NCI-H1930 (cell line): ENCODE data around the gene PPP1R12C.
A peak's percentile ranks its signal among the peaks of the same experiment; 100 is the strongest.
"Not testable (repeated sequence)": the region's sequence is repeated elsewhere in the genome, so short reads cannot be mapped to it uniquely, and the experiment has no call there.

Source experiments
- DNase-seq, 2 experiments: peaks; one replicate each; lab custom pipeline; 2025; lab: John Stamatoyannopoulos, UW

The PPP1R12C gene

DNA sequence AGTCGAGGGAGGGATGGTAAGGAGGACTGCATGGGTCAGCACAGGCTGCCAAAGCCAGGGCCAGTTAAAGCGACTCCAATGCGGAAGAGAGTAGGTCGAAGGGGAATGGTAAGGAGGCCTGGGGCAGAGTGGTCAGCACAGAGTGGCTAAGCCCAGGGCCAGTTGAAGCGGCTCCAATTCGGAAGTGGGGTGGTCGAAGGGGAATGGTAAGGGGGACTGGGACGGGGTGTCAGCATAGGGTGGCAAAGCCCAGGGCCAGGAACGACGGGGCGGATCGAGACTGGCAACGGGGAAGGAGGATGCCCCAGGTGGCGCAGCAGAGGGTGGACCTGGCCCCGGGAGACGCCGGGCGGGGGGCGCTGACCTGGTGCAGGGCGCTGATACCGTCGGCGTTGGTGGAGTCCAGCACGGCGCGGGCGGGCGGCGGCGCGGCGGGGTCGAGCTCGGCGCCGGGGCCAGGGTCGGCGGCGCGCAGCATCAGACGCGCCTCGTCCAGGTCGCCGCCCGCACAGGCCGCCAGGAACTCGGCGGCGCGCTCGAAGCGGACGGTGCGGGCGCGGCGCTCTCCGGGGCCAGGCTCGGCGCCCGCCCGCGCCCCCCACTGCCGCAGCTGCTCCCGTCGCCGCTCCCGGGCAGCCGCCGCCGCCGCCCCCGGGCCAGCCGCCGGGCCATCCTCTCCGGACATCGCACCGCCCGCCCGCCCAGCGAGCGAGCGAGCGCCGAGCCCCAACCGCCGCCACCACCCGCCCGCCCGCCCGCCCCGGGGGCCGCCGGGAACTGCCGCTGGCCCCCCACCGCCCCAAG is at the start of gene PPP1R12C:
Gene PPP1R12C (minus strand): TSS at position 779 of the 804 bp plus-strand sequence. CDS start 94 bp downstream, at position 685.
- DNase-seq = no peak

DNA sequence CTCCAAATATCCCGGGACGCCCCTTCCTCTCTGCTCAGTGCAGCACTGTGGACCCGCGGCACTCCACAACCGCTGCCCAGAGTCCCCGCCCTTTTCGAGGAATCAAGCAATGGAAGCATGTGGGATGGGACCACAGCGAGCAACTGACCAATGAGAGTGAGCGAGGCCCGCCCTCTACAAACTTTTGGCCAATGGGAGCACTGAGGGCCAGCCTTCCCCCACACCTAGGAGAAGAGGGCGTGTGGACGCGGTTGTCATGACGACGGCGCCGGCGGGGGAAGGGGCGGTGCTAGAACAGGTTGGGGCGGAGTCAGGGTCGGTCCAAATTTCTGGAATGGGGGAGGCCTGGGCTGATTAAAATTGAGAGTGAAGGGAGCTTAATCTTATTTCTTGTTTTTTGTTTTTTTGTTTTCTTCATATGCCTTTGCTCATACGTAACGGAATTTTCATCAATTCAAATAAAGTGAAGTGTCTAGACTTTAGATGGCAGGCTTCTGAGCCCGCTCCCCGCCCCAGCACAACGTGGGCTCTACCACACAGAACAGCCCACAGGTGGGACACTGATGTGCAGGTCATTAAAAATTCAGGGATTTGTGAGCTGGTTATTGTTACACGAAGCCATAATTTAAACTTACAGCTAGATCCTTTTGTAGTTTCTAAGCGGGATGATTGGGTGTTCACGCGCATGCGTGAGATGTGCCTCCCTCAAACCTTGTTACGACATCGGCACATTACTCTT is 49.3 kb upstream of the PPP1R12C start, which contains the start of gene DNAAF3:
Gene DNAAF3 (minus strand): TSS at position 84 of the 739 bp plus-strand sequence. CDS start 200 bp downstream, outside the sequence.
- DNase-seq = peak; percentile 99

DNA sequence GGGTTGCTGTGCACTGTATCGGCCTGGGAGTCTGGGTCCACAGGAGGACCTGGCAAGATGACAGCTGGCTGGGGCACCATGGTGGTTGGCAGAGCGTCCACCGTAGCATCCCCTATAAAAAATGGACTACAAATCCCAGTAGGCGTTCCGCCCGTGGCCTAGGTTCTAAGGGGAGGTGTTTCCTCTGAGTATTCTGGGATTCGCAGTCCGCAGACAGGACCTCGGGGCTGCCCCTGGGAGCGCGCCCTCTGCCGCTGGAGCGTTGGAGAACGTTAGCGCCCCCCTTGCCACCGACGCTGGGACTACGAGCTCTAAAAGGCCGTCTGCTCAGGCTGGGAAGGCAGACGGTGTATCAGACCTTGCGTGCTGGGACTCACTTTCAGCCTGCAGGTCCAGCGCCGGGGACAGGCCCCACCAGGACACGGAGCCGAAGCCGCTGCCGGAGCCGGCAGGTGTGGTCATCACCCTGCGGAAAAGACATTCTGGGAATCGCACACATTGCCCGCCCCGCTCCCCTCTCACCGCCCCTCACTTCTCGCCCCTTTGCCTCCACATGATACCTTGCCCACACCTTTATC is 48.6 kb upstream of the PPP1R12C start:
- peak; percentile 91 to 95 for DNase-seq

DNA sequence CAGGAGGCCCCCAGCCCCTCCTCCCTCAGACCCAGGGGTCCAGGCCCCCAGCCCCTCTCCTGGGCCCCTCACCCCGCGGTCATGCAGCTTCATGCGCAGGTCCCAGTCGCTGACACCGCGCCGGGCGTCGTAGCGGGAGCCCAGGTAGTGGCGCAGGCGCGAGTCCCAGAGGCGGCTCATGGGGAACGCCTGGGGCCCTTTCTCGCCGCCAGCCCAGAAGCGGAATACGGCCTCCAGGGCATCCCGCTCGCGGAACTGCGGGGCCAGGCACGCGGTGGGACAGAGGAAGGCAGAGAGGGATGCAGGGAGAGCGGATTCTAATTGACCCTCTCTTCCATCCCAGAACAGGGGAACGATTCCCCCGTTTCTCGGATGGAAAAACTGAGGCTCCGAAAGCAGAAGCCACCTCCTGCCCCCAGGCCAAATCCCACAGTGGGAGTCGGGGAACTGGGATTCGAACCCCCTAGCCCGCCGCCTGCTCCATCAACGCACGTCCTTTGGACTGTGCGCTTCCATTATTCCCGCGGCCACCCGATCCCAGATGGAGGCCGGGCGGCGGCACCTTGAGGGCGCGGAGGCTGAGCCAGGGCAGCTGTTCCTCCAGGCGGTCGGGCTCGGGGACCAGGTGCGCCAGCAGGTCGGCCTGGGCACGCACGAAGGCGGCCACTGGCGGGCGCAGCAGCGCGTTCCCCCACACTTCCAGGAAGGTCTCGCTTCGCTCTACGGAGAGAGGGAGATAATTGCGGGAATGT is 44.3 kb upstream of the PPP1R12C start:
- no peak for DNase-seq

DNA sequence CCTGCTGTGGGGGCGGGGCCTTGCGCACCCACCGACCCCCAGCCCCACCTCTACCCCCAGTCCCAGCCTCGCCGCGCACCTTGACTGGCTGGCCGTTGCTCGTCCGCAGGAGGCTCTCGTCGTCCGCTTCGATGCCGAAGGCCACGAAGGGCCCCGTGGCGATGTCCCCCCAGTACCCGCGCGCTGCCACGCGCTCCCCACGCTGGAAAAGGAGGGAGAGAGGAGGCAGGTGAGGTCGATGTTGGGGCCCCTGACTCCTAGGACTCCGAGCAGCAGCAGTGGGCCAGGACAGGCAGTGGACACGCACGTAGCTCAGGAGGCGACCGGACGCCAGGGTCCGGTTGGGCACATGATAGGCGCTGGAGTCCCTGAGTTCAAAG is 43.5 kb upstream of the PPP1R12C start:
- no peak for DNase-seq

GRCh38 chr19:55160128-55160985 is 42.9 kb upstream of the PPP1R12C start:
- peak; percentile 89 to 93 for DNase-seq

DNA sequence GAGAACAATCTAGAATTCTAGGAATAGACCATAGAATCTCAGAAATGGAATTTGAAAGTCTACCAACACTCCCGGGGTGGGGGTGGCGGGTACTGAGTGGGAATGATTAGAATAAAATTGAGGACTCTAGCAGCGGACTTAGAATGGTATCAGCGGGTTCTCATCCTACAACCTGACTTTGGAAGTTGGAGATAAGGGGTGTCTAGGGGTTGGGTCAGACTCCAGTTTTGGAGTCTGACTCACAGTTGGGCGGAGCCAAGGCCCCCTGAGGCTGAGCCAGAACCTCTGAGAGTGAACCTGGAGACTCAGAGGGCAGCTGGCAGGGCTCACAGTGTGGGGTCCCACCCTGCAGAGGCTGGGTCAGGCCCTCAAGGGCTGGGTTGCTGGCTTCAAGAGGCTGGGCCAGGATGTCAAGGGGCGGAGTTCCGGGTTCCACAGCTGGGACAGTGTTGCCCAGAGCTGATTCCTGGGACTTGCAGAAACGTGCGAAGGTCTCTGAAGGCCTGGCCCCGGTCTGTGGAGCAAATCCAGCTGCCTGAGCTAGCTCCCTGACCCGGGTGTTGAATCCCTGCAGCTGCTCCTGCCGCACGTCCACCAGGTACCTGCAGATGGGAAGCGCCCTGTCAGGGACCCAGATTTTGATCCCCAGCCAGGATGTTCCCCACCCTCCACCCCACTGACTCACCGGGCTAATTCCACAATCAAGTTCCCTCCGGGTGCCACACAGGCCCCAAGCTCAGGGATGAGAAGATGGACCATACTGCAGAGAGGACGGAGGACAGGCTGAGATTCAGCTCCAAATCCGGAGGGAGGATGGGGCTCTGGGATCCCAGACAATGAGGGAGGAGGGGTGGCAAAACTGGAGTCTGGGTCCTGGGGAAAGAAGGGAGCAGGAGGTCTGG is 41.7 kb upstream of the PPP1R12C start:
- DNase-seq = no peak

GRCh38 chr19:55158423-55158822 is 41.0 kb upstream of the PPP1R12C start:
- DNase-seq = no peak

DNA sequence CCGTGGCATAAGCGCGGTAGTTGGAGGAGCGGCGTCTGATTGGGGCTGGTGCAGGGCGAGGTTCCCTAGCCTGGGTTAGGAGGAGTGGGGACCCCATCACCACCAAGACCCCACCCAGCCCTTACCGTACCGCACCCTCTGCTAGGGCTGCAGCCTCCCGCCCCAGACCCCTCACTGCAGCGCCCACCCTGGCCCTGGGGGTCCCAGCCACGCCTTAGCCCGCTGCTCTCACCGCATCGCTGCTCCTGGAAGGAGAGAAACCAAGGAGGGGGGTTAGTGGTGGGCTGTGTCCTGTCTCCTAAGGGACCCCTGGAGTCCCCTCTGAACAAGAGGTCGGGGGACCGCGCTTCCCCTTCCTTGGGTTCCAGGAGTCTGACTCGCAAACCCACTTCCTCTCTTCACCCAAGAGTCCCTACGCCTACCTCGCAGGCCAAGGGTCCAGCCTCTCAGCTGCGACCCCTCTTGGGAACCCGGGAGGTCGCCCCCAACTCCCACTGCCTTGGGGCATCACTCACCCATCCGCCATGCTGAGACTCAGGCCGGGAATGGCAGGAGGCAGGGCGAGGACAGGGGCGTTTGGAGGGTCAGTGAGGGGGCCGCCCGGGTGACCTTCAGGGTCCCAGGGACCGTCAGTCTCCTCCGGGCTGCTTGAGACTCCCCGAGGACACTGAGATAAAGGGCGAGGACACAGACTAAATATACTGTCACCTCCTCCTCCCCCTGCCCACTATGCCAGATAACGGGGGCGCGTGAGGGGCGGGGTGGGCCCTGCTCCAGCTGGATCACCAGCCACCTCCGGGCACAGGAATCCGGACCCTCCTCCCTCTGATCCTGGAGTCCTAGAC is 39.8 kb upstream of the PPP1R12C start, which contains the start of gene TNNI3:
Gene TNNI3 (minus strand): TSS at position 669 of the 845 bp plus-strand sequence. CDS start 143 bp downstream, at position 526.
- no peak for DNase-seq

DNA sequence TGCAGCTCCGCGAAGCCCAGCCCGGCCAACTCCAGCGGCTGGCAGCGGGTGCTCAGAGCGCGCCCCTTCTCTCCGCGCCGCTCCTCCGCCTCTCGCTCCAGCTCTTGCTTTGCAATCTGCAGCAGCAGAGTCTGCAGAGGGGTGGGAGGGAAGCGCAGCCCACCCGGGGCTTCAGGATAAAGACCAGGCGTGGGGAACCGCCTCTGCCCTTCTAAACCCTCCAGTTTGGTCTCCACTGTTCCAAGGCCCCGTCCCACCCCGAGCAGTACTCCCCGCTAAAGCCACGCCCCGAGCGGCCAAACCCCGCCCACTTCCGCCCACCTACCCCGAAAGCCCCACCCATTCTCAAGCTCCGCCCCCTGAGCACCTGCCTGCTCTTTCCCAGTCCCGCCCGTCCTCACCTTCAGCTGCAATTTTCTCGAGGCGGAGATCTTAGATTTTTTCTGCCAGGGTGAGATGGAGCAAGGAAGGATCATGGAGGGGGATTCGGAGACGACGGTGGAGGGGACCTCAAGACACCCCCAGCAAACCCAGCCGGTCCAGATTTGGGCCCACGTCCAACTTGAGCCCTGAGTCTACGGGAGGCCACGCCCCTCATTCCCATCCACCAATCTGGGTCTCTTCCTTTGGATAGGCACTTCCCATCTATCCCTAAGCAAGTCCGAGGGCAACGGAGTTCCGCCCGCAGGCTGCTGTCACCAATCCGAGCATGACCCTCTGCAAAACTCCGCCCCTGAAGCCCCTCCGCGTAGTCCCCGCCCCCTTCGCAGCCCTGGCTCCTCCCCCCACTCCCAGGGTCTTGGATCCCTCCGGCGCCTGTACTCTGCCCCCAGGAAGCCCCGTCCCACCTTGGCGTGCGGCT is 39.0 kb upstream of the PPP1R12C start:
- peak; percentile 67 to 71 for DNase-seq

GRCh38 chr19:55155784-55156183 is 38.3 kb upstream of the PPP1R12C start:
- not testable (repeated sequence) for DNase-seq

- DNase-seq = no peak
Measured at GRCh38 chr19:55153652-55154264, 36.3 kb upstream of the PPP1R12C start.

GRCh38 chr19:55152017-55152416 is 34.6 kb upstream of the PPP1R12C start:
- DNase-seq = no peak

DNA sequence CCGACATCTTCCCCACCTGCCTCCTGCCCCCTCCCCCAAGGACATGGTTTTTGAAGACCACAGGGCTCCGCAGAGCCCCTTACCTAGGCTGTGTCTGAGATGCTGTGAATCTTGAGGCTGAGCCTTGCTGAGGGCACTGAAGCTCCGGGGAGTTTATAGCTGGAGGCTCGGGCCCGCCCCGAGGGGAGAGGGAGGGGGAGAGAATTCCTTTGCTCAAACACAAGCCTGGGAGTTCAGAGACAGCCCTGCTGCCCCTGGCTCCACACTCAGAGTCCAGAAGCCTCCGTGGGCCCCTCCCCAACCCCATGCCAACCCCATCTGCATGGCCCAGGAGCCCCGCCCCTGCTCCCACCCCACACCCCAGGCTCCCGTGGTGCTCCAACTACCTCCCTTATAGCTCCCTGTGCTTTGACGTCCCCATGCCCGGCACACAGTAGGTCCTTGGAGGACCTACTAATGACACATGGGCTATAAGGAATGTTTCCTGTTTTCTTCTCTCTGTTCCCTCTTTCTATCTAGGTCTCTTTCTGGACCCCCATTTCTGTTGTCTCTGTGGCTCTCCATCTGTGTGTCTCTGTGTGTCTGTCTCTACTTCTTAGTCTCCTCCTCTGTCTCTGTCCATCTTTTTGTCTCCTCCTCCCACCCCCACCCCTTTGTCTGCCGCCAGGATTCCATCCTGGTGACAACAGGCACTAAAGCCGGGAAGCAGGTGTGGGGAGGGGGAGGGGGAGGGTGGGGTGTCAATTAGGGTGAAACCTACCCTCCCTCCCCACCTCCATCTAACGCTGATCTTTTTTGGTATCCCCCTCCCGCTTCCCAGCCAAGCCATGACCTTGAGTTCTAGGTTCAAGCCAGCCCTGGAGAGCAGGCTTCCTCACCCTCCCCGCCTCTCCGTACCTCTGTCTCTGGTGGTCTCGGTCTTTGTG is 31.9 kb upstream of the PPP1R12C start, which contains the start of gene TNNT1:
Gene TNNT1 (minus strand): TSS at position 129 of the 926 bp plus-strand sequence. CDS start 2,049 bp downstream, outside the sequence.
- DNase-seq = no peak

- no peak for DNase-seq
Measured at GRCh38 chr19:55147545-55148251, 30.3 kb upstream of the PPP1R12C start.
